Neutrophil (primary cell): ENCODE data around the gene DNAH10.

Experiments
- H3K27ac ChIP-seq: fragments of 200-600 bp; sonication (generic); 2 replicates; pipeline ENCODE4 v1.5.1; 2016; ENCODE audit warnings: mild to moderate bottlenecking, moderate library complexity
- H3K27me3 ChIP-seq: fragments of 200-600 bp; sonication (generic); 2 replicates; pipeline ENCODE4 v1.6.0; 2016; ENCODE audit warnings: mild to moderate bottlenecking
- H3K36me3 ChIP-seq: fragments of 200-600 bp; sonication (generic); 2 replicates; pipeline ENCODE4 v1.5.1; 2017
- H3K4me1 ChIP-seq, 2 experiments: fragments of 200-600 bp in 1 of 2; sonication (generic) in 1 of 2; 1 replicate in 1 of 2; 2 replicates in 1 of 2; pipeline versions ENCODE4 v1.5.1 to v1.6.1; 2013 to 2016; ENCODE audit warnings: low read depth in 1 of 2, low read length in 1 of 2, mild to moderate bottlenecking in 1 of 2, moderate library complexity in 1 of 2; ENCODE audit not compliant: control insufficient read depth in 1 of 2, insufficient read depth in 1 of 2
- H3K4me3 ChIP-seq, 2 experiments: fragments of 200-600 bp in 1 of 2; sonication (generic) in 1 of 2; 1 replicate in 1 of 2; 2 replicates in 1 of 2; pipeline ENCODE4 v1.5.1; 2013 to 2016; ENCODE audit warnings: low read depth in 1 of 2, low read length in 1 of 2, mild to moderate bottlenecking in 1 of 2, moderate library complexity in 1 of 2
- H3K9me3 ChIP-seq: fragments of 200-600 bp; sonication (generic); 2 replicates; pipeline ENCODE4 v1.5.1; 2016
- TF ChIP-seq, protein P1 (sequence below): fragments of 200-600 bp; sonication (generic); IDR thresholded peaks from 2 replicates; pipeline ENCODE4 v1.5.1; 2016; ENCODE audit warnings: antibody characterized with exemption

DNAH10 gene

DNA sequence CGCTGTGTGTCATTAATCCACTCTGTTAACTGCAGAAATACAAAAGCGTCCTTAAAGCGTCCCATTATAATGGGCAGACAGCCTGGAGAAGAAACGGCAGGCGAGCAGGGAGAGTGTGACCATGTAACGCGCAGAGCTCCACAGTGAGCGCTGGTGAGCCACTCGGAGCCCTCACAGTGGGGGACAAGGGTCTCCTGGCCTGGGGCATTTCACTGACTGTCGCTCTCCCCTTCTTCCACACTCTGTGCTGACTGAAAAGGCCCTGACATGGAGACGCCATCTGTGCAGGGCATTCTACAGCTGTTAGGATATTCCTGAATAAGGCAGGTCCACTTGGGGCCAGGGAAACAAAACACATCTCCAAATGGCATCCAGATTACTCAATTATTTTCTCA, 186.3 kb downstream of the DNAH10 start:
- Histone ChIP-seq H3K36me3 (no peaks in the 10 kb centered on the region), H3K4me3 (no peak overlapping the region), H3K9me3 (no peaks in the 10 kb centered on the region), H3K27me3 (no peaks in the 10 kb centered on the region), H3K4me1 (no peaks in the 10 kb centered on the region), H3K27ac (no peak overlapping the region)
- TF ChIP-seq, protein P1, sequence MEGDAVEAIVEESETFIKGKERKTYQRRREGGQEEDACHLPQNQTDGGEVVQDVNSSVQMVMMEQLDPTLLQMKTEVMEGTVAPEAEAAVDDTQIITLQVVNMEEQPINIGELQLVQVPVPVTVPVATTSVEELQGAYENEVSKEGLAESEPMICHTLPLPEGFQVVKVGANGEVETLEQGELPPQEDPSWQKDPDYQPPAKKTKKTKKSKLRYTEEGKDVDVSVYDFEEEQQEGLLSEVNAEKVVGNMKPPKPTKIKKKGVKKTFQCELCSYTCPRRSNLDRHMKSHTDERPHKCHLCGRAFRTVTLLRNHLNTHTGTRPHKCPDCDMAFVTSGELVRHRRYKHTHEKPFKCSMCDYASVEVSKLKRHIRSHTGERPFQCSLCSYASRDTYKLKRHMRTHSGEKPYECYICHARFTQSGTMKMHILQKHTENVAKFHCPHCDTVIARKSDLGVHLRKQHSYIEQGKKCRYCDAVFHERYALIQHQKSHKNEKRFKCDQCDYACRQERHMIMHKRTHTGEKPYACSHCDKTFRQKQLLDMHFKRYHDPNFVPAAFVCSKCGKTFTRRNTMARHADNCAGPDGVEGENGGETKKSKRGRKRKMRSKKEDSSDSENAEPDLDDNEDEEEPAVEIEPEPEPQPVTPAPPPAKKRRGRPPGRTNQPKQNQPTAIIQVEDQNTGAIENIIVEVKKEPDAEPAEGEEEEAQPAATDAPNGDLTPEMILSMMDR, result no peak

DNA sequence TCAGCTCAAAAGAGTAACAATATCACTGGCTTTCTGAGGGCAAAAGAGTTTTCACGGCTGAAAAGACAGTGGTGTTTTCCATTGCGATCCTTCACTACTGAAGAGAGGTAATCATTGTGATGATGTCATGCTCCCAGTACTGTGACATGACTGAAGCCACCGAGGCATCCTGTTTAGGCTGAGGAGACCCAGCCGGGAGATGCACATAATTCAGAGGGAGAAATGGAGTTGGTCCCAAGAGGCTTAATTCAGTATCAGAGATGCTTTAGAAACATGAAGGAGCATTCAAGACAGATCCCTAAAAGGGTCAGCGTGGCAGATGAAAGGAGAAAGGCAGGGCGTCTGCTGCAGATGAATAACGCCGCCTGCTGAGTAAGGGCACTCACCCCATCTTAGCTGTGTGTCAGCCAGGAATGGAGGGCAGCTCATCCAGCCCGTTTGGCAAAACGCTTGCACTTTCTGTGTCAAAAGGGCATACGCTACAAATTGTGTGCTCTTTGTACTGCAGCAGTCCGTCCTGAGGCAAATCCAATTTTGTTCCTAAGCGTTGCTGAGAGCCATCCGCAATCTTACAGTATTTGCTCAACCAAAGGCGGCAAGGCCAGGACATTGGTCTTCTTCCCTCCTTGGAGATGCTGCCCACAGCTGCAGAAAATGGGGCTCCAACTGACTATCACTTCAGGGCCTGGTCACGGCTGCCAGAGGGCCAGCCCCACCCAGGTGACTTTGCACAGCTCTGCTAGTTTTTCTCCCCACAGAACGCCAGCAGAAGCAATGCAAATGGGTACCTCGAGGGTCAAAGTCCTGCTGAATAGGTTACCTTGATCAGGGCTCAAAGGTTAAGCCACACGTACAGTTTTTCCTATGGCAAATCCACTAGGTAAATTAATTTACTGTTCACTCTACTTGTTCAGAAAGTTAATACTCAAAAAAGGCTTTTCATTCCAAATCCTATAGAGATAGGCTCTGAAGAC, 187.0 kb downstream of the DNAH10 start:
- H3K4me3 ChIP-seq, result no peak overlapping the region
- no peaks in the 10 kb centered on the region for H3K4me1 ChIP-seq
- H3K27ac ChIP-seq, result no peak overlapping the region
- TF ChIP-seq, protein P1, result no peak
- H3K9me3 ChIP-seq, result no peaks in the 10 kb centered on the region
- no peaks in the 10 kb centered on the region for H3K27me3 ChIP-seq
- no peaks in the 10 kb centered on the region for H3K36me3 ChIP-seq

DNA sequence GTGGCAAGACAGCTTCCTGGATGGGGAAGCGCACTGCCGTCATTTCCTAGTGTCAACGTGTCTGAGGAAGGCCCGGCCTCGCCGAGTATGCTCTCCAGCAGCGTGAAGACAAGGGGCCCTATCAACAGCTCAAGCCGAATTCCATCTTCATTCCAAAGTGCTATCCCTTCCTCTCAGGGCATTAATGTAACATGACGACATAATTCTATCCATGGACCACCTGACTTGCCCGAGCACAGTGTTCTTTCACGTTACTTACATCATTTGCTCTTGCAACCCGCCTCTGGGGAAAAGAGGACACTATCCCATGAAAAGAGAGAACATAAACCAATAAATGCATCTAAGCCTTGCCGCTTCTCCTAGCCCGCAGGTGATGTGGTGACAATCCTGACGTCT, 187.7 kb downstream of the DNAH10 start:
- Histone ChIP-seq H3K27me3 (no peaks in the 10 kb centered on the region), H3K9me3 (no peaks in the 10 kb centered on the region), H3K36me3 (no peaks in the 10 kb centered on the region), H3K4me3 (no peak overlapping the region), H3K27ac (no peak overlapping the region), H3K4me1 (no peaks in the 10 kb centered on the region)
- TF ChIP-seq, protein P1, result no peak

DNA sequence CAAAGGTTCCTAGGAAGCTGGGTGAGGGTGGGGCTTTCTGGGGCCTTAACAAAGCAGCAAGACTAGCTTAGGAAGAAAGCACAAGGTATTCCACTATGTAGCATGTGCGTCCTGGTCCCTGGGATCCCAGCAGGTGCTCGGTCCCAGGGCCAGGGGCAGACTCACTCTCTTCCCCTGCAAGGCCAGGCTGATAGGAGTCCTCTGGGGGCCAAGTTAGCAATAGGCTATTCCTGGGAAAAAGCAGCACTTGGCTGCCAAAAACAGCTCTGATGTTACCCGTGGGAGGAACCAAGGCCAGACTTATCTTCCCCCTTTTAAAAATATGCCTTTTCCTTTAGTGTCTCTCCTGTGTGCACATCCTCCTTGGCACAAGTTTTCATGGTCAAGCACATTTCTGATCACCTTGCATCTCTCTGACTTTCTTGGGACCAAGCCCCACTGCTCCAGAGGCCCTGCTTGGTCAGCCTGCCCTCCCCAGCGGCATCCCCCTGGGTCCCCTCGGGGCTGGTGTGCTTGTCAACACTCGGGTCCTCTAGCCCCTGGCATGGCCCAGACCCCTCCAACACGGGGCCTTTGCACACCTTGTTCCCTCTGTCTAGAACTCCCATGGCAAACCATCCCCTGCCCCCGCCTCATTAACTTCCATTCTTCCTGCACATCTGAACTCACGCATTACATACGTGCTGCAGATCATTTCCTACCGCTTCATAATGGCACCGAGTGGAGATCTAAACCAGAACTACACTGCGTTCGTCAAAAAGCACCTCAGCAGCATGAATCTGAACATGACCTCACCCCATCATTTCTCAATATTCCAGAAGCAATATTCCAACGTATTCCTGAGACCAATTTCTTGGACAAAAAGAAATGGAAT, 188.6 kb downstream of the DNAH10 start:
- H3K27me3 ChIP-seq, result no peaks in the 10 kb centered on the region
- no peaks in the 10 kb centered on the region for H3K9me3 ChIP-seq
- no peaks in the 10 kb centered on the region for H3K36me3 ChIP-seq
- no peak overlapping the region for H3K27ac ChIP-seq
- H3K4me1 ChIP-seq, result no peaks in the 10 kb centered on the region
- TF ChIP-seq, protein P1, result no peak
- no peak overlapping the region for H3K4me3 ChIP-seq

DNA sequence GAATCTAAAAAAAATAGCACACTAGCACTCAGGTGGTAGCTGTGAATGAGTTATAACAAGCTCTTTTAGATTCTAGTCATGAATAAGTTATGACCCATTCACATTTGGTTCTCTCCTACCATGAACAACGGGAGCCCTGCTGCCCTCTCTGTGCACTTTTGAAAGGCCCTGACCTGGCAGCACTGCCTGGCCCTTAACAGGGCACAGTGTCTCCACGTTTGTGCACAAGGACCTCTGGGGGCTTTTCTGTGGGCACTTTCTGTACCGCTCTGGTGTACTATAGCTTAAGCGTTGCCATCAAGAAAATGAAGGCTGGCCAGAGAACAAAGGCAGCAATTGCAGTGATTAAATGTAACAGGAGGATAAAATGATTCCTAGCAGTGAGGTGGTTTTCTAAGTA, 189.4 kb downstream of the DNAH10 start:
- H3K4me3 ChIP-seq, result no peak overlapping the region
- no peaks in the 10 kb centered on the region for H3K9me3 ChIP-seq

More for the DNA sequence above, 189.4 kb downstream of the DNAH10 start:
- no peaks in the 10 kb centered on the region for H3K4me1 ChIP-seq
- TF ChIP-seq, protein P1, result no peak
- H3K27me3 ChIP-seq, result no peaks in the 10 kb centered on the region
- no peak overlapping the region for H3K27ac ChIP-seq
- no peaks in the 10 kb centered on the region for H3K36me3 ChIP-seq
